ENCODE results near the gene RERE. TPM values are rescaled to one million over a fixed set of nuclear protein-coding genes. Genes with fewer than 3 reads are reported as not detected.

Gene RERE
- total RNA-seq, 1 experiment from 2014 or later = 161 TPM

DNA sequence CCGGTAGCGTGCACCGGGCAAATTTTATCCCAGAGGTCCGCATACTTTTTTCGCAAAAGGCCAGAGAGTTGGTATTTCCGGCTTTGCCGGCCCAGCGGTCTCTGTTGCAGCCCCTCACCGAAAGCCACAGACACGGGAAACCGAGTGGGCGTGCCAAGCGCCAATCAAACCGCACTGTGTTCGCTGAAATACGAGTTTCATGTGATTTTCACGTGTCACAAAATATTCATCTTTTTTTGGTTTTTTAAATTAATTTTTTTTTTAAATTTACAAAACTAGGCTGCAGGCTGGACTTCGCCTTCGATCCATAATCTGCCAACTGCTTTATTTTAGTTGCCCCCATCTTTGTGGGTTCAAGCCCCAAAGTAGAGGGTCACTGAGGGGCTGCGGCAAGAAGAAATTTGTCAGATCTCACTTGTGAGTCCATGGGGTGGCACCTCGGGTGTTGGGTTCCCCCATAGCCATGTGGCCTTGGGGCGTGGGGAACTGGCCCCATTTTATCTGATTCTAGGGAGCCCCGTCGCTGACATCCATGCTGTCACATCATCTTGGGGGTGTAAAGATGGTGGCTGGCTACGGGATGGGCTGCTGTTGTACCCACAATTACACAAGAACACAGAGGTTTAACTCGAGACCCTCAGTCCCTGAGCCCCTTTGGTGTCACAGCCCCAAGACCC is 478.8 kb downstream of the RERE start:
- Mint-ChIP-seq H3K4me3 (no peak overlapping the region), H3K27ac (no peak overlapping the region), H3K27me3 (ENCODE audit: low read depth) (no peaks in the 10 kb centered on the region), H3K4me1 (no peaks in the 10 kb centered on the region), H3K9me3 (peaks cover 4% of the 10 kb centered on the region), H3K36me3 (0 out of 2 replicates have a peak, but pooled peaks cover 3% of the 10 kb centered on the region)
- POLR2A ChIA-PET = no interaction called here
- CTCF ChIA-PET = interaction anchor here (0.7 to 1.3 kb wide), 3 partner anchors 10 to 363 kb away, joined by 3 to 4 read pairs (median 4); no protein-coding TSS in a partner anchor
- TF ChIP-seq RELA (CRISPR knock-in tag; IDR thresholded peaks at IDR 0.05; ENCODE audit: borderline replicate concordance) = no peak
- TF ChIP-seq, protein P1, sequence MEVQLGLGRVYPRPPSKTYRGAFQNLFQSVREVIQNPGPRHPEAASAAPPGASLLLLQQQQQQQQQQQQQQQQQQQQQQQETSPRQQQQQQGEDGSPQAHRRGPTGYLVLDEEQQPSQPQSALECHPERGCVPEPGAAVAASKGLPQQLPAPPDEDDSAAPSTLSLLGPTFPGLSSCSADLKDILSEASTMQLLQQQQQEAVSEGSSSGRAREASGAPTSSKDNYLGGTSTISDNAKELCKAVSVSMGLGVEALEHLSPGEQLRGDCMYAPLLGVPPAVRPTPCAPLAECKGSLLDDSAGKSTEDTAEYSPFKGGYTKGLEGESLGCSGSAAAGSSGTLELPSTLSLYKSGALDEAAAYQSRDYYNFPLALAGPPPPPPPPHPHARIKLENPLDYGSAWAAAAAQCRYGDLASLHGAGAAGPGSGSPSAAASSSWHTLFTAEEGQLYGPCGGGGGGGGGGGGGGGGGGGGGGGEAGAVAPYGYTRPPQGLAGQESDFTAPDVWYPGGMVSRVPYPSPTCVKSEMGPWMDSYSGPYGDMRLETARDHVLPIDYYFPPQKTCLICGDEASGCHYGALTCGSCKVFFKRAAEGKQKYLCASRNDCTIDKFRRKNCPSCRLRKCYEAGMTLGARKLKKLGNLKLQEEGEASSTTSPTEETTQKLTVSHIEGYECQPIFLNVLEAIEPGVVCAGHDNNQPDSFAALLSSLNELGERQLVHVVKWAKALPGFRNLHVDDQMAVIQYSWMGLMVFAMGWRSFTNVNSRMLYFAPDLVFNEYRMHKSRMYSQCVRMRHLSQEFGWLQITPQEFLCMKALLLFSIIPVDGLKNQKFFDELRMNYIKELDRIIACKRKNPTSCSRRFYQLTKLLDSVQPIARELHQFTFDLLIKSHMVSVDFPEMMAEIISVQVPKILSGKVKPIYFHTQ (CRISPR knock-in tag; IDR thresholded peaks at IDR 0.05) = no peak
- TF ChIP-seq SOX15 (CRISPR knock-in tag; IDR thresholded peaks at IDR 0.05) = no peak
- TF ChIP-seq TEAD4 (CRISPR knock-in tag; IDR thresholded peaks at IDR 0.05) = no peak
- no peak for TF ChIP-seq FOXP4 (CRISPR knock-in tag; IDR thresholded peaks at IDR 0.05)
- TF ChIP-seq, protein P2, sequence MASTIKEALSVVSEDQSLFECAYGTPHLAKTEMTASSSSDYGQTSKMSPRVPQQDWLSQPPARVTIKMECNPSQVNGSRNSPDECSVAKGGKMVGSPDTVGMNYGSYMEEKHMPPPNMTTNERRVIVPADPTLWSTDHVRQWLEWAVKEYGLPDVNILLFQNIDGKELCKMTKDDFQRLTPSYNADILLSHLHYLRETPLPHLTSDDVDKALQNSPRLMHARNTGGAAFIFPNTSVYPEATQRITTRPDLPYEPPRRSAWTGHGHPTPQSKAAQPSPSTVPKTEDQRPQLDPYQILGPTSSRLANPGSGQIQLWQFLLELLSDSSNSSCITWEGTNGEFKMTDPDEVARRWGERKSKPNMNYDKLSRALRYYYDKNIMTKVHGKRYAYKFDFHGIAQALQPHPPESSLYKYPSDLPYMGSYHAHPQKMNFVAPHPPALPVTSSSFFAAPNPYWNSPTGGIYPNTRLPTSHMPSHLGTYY (CRISPR knock-in tag; IDR thresholded peaks at IDR 0.05) = no peak
- no peak for TF ChIP-seq ZNF219 (CRISPR knock-in tag; IDR thresholded peaks at IDR 0.05; ENCODE audit: borderline replicate concordance)
- no peak for ATAC-seq
- DNase-seq (ENCODE audit: low spot score) = no peak

GRCh38 chr1:8337776-8338525 is 479.5 kb downstream of the RERE start:
- Mint-ChIP-seq H3K27ac (no peak overlapping the region), H3K9me3 (peaks cover 4% of the 10 kb centered on the region), H3K4me1 (no peaks in the 10 kb centered on the region), H3K27me3 (ENCODE audit: low read depth) (no peaks in the 10 kb centered on the region), H3K4me3 (no peak overlapping the region), H3K36me3 (0 out of 2 replicates have a peak, but pooled peaks cover 3% of the 10 kb centered on the region)
- ATAC-seq (no peak), DNase-seq (ENCODE audit: low spot score) (no peak)
- no peak for TF ChIP-seq IRF2 (CRISPR knock-in tag; IDR thresholded peaks at IDR 0.05; ENCODE audit: borderline replicate concordance, low read depth)
- CTCF ChIA-PET = interaction anchor here (0.7 to 1.3 kb wide), 2 partner anchors 11 to 346 kb away, joined by 3 to 4 read pairs; no protein-coding TSS in a partner anchor
- POLR2A ChIA-PET = no interaction called here

GRCh38 chr1:8335246-8335645 is 482.2 kb downstream of the RERE start:
- ChIA-PET POLR2A (no interaction called here), CTCF (no interaction called here)
- H3K27me3 Mint-ChIP-seq (ENCODE audit: low read depth) = no peaks in the 10 kb centered on the region
- 0 out of 2 replicates have a peak, but pooled peaks cover 3% of the 10 kb centered on the region for H3K36me3 Mint-ChIP-seq
- peaks cover 4% of the 10 kb centered on the region for H3K9me3 Mint-ChIP-seq
- DNase-seq (ENCODE audit: low spot score) (no peak), ATAC-seq (no peak)
- H3K4me3 Mint-ChIP-seq = no peak overlapping the region
- H3K27ac Mint-ChIP-seq = no peak overlapping the region
- no peaks in the 10 kb centered on the region for H3K4me1 Mint-ChIP-seq
- no peak for TF ChIP-seq PREB (CRISPR knock-in tag; IDR thresholded peaks at IDR 0.05; ENCODE audit: borderline replicate concordance)
- no peak for TF ChIP-seq ATF6 (CRISPR knock-in tag; IDR thresholded peaks at IDR 0.05)
- TF ChIP-seq, protein P3, sequence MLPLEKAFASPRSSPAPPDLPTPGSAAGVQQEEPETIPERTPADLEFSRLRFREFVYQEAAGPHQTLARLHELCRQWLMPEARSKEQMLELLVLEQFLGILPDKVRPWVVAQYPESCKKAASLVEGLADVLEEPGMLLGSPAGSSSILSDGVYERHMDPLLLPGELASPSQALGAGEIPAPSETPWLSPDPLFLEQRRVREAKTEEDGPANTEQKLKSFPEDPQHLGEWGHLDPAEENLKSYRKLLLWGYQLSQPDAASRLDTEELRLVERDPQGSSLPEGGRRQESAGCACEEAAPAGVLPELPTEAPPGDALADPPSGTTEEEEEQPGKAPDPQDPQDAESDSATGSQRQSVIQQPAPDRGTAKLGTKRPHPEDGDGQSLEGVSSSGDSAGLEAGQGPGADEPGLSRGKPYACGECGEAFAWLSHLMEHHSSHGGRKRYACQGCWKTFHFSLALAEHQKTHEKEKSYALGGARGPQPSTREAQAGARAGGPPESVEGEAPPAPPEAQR (CRISPR knock-in tag; IDR thresholded peaks at IDR 0.05) = no peak
- TF ChIP-seq HMGXB4 (CRISPR knock-in tag; IDR thresholded peaks at IDR 0.05) = no peak
- no peak for TF ChIP-seq NR3C1 (CRISPR knock-in tag; conservative IDR thresholded peaks at IDR 0.05; ENCODE audit: low read depth)
- TF ChIP-seq ESRRA (CRISPR knock-in tag; IDR thresholded peaks at IDR 0.05; ENCODE audit: borderline replicate concordance) = no peak
- no peak for TF ChIP-seq GTF2I (CRISPR knock-in tag; conservative IDR thresholded peaks at IDR 0.05)
- TF ChIP-seq FOXJ3 (CRISPR knock-in tag; IDR thresholded peaks at IDR 0.05; ENCODE audit: borderline replicate concordance) = no peak

All from WTC11 (cell line).